Suprapubic skin (tissue), 3 donors: ENCODE data around the gene MATK.

ENCODE experiments used
- CTCF ChIP-seq, 2 donors: fragments of 200-600 bp in 1 of 2; fragments of 450-650 bp in 1 of 2; sonication (generic) in 1 of 2; IDR thresholded peaks; one replicate each; pipeline ENCODE4 v1.5.1; 2016 to 2019; ENCODE audit warnings: antibody characterized with exemption in 2 of 2, mild to moderate bottlenecking in 1 of 2, moderate library complexity in 1 of 2
- POLR2A ChIP-seq, 2 donors: fragments of 450-650 bp; IDR thresholded peaks; one replicate each; pipeline ENCODE4 v1.6.1; 2017; ENCODE audit warnings: antibody characterized with exemption in 2 of 2, mild to moderate bottlenecking in 2 of 2, moderate library complexity in 2 of 2

GRCh38 chr19:3743486-3743885 is 42.7 kb downstream of the MATK start:
- TF ChIP-seq CTCF (IDR thresholded peaks at IDR 0.05): no peak
- TF ChIP-seq POLR2A (IDR thresholded peaks at IDR 0.05): no peak
